GM10266 (cell line): ENCODE data around the gene ADGRD1.

ENCODE experiments used
- DNase-seq: peaks from one replicate; pipeline ENCODE4 v3.0.0; 2012; ENCODE audit errors: extremely low spot score
- TF ChIP-seq, protein P1 (sequence below): IDR thresholded peaks from 2 replicates; pipeline ENCODE4 v1.5.1; 2012; ENCODE audit warnings: mild to moderate bottlenecking, low read depth; ENCODE audit not compliant: control insufficient read depth, insufficient read depth; ENCODE audit errors: missing control alignments

Gene ADGRD1

DNA sequence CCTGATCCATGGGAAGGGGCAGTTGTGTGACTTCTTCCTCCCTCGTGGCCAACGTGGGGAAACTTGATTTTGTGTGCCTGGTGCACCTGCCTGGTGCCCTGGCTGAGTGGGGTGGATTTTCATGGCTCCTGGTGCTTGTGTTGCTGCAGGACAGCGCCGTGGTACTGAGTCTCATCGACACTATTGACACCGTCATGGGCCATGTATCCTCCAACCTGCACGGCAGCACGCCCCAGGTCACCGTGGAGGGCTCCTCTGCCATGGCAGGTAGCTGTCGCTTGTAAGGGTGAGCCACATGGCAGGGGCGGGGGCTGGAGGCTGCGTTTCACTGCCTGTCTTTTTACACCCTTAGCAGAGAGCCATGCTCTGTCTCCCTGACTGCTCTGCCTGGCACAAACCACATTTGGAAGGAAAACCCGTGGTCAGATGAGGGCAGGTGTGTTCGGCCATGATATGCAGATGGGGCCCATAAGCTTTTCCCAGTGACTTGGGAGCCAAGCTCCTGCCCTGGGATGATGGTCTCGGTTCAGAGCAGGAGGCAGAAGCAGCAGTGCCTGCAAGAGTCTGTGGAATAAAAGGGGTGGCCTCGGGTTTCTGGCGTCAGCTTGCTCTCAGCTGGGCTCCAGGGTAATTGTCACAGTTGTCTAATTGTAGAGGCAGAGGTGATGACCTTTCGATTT lies 49.5 kb downstream of the ADGRD1 start:
- no peak for DNase-seq
- TF ChIP-seq, protein P1, sequence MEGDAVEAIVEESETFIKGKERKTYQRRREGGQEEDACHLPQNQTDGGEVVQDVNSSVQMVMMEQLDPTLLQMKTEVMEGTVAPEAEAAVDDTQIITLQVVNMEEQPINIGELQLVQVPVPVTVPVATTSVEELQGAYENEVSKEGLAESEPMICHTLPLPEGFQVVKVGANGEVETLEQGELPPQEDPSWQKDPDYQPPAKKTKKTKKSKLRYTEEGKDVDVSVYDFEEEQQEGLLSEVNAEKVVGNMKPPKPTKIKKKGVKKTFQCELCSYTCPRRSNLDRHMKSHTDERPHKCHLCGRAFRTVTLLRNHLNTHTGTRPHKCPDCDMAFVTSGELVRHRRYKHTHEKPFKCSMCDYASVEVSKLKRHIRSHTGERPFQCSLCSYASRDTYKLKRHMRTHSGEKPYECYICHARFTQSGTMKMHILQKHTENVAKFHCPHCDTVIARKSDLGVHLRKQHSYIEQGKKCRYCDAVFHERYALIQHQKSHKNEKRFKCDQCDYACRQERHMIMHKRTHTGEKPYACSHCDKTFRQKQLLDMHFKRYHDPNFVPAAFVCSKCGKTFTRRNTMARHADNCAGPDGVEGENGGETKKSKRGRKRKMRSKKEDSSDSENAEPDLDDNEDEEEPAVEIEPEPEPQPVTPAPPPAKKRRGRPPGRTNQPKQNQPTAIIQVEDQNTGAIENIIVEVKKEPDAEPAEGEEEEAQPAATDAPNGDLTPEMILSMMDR: no peak

DNA sequence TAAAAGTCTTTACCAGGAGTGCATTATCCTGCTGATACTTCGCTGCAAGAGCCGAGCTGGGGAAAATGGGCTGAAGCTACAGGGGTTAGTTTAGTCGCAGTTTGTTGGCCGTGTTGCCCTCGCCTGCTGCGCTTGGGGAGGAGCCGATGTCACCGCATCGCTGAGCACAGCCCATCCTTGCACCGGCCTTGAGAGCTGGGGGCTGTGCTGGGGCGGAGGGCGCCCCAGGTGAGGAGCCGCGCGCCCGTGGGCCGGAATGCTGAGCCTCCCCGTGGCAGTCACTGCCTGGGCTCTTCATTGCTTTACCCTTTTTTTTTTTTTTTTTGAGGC lies 50.0 kb downstream of the ADGRD1 start:
- TF ChIP-seq, protein P1: no peak
- no peak for DNase-seq

GRCh38 chr12:131004166-131004565 lies 50.5 kb downstream of the ADGRD1 start:
- no peak for DNase-seq
- TF ChIP-seq, protein P1: no peak

GRCh38 chr12:131005161-131006035 lies 51.7 kb downstream of the ADGRD1 start:
- TF ChIP-seq, protein P1: peak; percentile 19

GRCh38 chr12:131006036-131006735 lies 52.5 kb downstream of the ADGRD1 start:
- TF ChIP-seq, protein P1: no peak
- no peak for DNase-seq

More at GRCh38 chr12:131005161-131006035, 51.7 kb downstream of the ADGRD1 start:
- DNase-seq: no peak

GRCh38 chr12:131007031-131007739 lies 53.5 kb downstream of the ADGRD1 start:
- DNase-seq: no peak
- TF ChIP-seq, protein P1: no peak
